Measurements from ENCODE around the gene TJP3.
A peak's percentile ranks its signal among the peaks of the same experiment; 100 is the strongest.

The TJP3 gene

DNA sequence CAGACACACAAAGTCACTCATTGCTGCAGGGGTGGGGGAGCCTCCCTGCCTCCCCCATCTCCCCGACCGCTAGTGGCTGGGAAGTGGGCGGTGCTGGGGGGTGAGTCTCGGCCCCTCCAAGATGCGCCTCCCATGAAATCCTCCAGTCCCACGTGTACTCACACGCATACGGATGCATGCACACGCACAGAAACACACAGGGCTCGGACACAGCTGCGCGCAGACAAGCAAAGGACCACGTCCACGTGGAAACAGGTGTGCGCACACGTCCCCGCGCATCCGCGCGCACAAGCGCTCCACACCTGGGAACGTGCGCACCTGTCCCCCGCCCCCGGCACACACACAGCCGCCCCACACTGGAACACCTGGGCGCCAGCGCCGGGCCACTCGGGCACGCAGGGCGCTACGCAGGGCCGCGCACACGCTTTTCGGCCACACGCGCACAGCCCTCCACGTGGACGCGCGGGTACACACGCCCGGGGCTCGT is 77.3 kb downstream of the TJP3 start:
- peak; percentile 40 to 73 for DNase-seq

DNA sequence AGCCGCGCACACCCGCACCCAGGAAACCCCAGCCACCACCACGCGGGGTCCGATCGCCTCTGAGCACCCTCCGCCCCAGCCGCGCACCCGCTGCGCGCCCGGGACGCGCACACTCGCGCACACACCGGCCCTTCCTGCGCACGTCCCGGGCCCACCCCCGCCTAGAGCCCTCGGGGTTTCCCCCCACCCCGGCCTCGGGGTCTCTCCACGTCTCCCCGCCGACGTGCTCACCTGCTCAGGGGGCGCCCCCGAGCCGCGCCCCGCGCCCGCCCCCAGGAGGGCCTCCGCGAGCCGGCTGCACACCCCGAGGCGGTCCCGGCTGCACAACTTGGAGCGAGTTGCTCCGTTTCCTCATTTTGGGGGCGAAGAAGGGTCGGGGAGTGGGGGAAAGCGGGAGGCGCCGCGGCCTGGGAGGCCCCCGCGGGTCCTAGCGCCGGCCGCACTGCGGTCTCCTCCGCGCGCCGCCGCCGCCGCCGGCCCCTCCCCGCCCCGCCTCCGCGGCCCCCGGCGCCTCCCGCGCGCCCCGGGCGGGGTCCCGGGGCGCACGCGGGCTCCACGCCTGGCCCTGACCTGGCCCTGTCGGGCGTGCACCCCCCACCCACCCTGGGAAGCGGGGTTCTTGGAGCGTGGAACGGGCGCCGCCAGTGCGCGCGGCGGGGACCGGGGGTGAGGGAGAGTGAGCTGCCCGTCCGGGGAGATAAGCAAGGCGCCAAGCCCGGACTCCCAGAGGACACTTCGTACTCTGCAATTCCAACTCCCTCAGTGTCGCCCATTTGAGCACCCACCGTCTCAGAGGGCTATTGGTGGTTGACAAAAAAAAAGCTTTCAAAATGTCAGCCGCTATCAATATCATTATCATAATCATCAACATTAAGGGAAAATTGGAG is 78.0 kb downstream of the TJP3 start, which contains the start of gene MATK:
TSS of gene MATK (minus strand) at position 444 of the 887 bp plus-strand sequence. CDS start 1,246 bp downstream, outside the sequence.
- DNase-seq = peak; percentile 46 to 52

DNA sequence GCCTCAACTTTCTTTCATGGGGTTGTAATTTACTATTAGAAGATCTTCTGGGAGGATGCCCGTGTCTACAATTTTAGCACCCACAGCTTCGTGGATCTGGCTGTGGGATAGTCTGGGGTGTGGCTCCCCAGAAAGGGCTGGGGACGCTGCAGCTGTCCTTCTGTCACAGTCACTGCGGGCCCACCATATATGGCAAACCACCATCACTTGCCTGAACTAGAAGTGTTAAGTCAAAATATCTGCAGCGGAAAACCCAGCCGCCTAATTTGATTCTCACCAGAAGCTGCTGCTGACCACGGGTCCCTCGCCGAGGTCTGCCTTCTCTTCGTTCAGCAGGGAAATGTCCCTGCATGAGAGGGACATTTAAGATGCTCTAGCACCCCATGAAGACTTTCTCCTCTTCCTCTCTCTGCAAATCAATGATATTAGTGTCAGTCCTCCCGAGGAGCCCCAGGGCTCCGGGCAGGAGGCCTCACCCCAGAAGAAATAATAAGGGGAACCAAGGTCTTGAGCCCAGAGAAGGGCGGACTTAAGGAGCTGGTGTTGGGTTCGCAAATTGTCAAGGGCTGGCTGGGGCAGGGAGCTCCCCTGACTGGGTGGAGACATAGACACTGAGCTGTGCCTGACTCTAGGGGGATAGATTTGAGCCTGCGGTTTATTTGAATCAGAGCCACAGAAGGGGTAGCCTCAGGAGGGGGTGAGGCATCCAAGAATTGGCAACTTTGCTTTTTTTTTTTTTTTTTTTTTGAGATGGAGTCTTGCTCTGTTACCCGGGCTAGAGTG is 81.0 kb downstream of the TJP3 start:
- no peak for DNase-seq

GRCh38 chr19:3790209-3790734 is 82.1 kb downstream of the TJP3 start:
- DNase-seq = no peak

GRCh38 chr19:3790941-3791340 is 82.8 kb downstream of the TJP3 start:
- DNase-seq = no peak

DNA sequence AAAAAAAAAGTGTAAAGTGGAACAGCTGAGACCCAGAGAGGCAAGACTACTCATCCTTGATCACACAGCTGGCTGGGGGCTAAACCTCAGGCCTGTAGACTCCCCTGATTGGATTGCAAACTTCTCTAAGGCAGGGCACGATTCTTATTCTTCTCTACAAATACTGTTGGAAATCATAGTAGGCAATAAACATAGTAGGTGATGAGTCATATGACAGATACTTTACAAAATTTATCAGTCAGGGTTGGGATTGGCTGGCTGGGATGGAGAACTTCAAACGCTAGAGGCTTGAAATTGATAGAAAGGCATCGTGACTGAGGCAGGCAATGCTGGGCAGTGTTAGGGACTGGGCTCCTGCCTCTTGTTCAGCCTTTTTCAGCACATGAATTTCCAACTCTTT is 83.9 kb downstream of the TJP3 start:
- no peak for DNase-seq

- DNase-seq = no peak
Observed at GRCh38 chr19:3793799-3794198, 85.6 kb downstream of the TJP3 start.

DNA sequence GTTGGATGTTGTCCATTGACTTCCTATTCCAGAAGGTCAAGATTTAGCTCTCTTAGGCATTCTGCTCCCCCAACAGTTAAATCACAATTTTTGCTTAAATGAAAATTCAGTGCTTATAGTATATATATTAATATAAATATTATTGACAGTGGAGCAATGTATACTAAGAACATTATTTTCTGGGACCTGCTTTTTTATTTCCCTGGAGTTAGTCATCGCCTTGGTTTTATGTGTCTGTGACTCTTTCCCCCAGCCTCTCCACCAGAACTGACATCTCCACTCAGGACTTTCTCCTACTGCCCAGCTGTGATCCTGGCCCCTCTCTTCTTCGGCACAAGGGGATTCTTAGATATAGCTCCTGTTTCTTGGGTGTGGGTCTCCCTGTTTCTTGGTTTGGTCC is 88.2 kb downstream of the TJP3 start:
- no peak for DNase-seq

GRCh38 chr19:3798137-3798536 is 90.0 kb downstream of the TJP3 start:
- no peak for DNase-seq

All from stimulated activated CD4-positive, alpha-beta T cell treated with anti-CD3 and anti-CD28 coated beads, Interleukin-4, amount 100 ng/mL, for 4 hours (primary cell).